Endothelial cell of umbilical vein (primary cell): ENCODE measurements around the gene TET1. TPM values are rescaled to one million over a fixed set of nuclear protein-coding genes. Genes with fewer than 3 reads are reported as not detected.

Experiments used
- BruUV-seq: library from RNA; stranded (reverse); fragments of 400-500 nt; replicated peaks from 2 replicates; lab custom pipeline; 2021; lab: Mats Ljungman, UMichigan
- CTCF ChIA-PET: fragments of 300-600, 350-600 bp; sonication (Branson Sonifier 250); formaldehyde crosslinking; loops from one replicate; lab custom pipeline; 2021; ENCODE audit warnings: antibody characterized with exemption, inconsistent platforms; lab: Charles Lee
- POLR2A ChIA-PET: fragments of 300-600, 350-600 bp; sonication (Branson Sonifier 250); formaldehyde crosslinking; loops from one replicate; lab custom pipeline; 2021; ENCODE audit warnings: antibody characterized with exemption, inconsistent platforms; lab: Charles Lee
- DNase-seq: peaks from one replicate; pipeline ENCODE4 v3.0.0-alpha.2; 2011; ENCODE audit warnings: low read depth, low spot score
- FAIRE-seq: peaks from 2 replicates; lab custom pipeline; 2011; peaks lifted over from hg19 to GRCh38; lab: Jason Lieb, UNC
- H2AFZ ChIP-seq: 2 replicates; pipeline ENCODE4 v1.6.0; 2012; ENCODE audit warnings: low read depth, low read length, control low read depth, inconsistent platforms
- H3K27ac ChIP-seq: 2 replicates; pipeline ENCODE4 v1.5.1; 2011; ENCODE audit warnings: low read depth, mild to moderate bottlenecking, control low read depth, low read length, moderate library complexity; ENCODE audit not compliant: insufficient read depth
- H3K27me3 ChIP-seq, 2 experiments: 2 replicates each; pipeline versions ENCODE4 v1.6.0 to v1.6.1; 2011; ENCODE audit warnings: low read length in 2 of 2, mixed read lengths in 1 of 2; ENCODE audit not compliant: control insufficient read depth in 2 of 2, insufficient read depth in 2 of 2
- H3K36me3 ChIP-seq, 2 experiments: 2 replicates in 1 of 2; 3 replicates in 1 of 2; pipeline ENCODE4 v1.5.1; 2011; ENCODE audit warnings: low read length in 2 of 2, mild to moderate bottlenecking in 1 of 2, moderate library complexity in 1 of 2; ENCODE audit not compliant: control insufficient read depth in 2 of 2, insufficient read depth in 2 of 2; ENCODE audit errors: extremely low read depth in 1 of 2
- H3K4me1 ChIP-seq: 3 replicates; pipeline ENCODE4 v1.5.1; 2011; ENCODE audit warnings: mild to moderate bottlenecking, low read length; ENCODE audit not compliant: control insufficient read depth, insufficient read depth; ENCODE audit errors: extremely low read depth
- H3K4me2 ChIP-seq: 2 replicates; pipeline ENCODE4 v1.6.1; 2011; ENCODE audit warnings: low read length, control low read depth, mixed read lengths; ENCODE audit not compliant: insufficient read depth
- H3K4me3 ChIP-seq, 3 experiments: fragments of 200-600 bp in 1 of 3; sonication (generic), shearing (Covaris generic) in 1 of 3; replicated peaks in 1 of 3; 2 replicates each; pipeline ENCODE4 v1.5.1; 2011 to 2016; ENCODE audit warnings: control low read depth in 3 of 3, low read length in 3 of 3, mild to moderate bottlenecking in 2 of 3, inconsistent platforms in 1 of 3, low read depth in 1 of 3, moderate library complexity in 1 of 3; ENCODE audit not compliant: insufficient read depth in 1 of 3
- H3K79me2 ChIP-seq: 2 replicates; pipeline ENCODE4 v1.6.0; 2012; ENCODE audit warnings: low read length, inconsistent platforms; ENCODE audit not compliant: control insufficient read depth, insufficient read depth
- H3K9ac ChIP-seq: replicated peaks from 2 replicates; pipeline ENCODE3; 2011; ENCODE audit warnings: low read length, control low read depth; ENCODE audit not compliant: insufficient read depth; ENCODE audit errors: extremely low read depth
- H3K9me1 ChIP-seq: replicated peaks from 3 replicates; pipeline ENCODE4 v1.6.0; 2011; ENCODE audit warnings: mild to moderate bottlenecking, low read length; ENCODE audit not compliant: control insufficient read depth, insufficient read depth; ENCODE audit errors: extremely low read depth
- H3K9me3 ChIP-seq: replicated peaks from 2 replicates; pipeline ENCODE4 v1.5.1; 2012; ENCODE audit warnings: low read length, inconsistent platforms; ENCODE audit not compliant: control insufficient read depth, insufficient read depth
- H4K20me1 ChIP-seq: replicated peaks from 2 replicates; pipeline ENCODE3; 2011; ENCODE audit warnings: mild to moderate bottlenecking, low read length; ENCODE audit not compliant: control insufficient read depth, insufficient read depth; ENCODE audit errors: extremely low read depth
- CTCF ChIP-seq, 2 donors: IDR thresholded peaks; 1 replicate in 1 of 2; 2 replicates in 1 of 2; pipeline ENCODE4 v1.5.1; 2011; ENCODE audit warnings: low read length in 2 of 2, mild to moderate bottlenecking in 2 of 2, moderate library complexity in 2 of 2, control low read depth in 1 of 2, inconsistent platforms in 1 of 2, low read depth in 1 of 2; ENCODE audit not compliant: insufficient read depth in 1 of 2; ENCODE audit errors: extremely low read depth in 1 of 2
- EZH2 ChIP-seq: IDR thresholded peaks from 2 replicates; pipeline ENCODE4 v1.6.1; 2012; ENCODE audit warnings: borderline replicate concordance, low read depth, mild to moderate bottlenecking, moderate library complexity, low read length, inconsistent platforms; ENCODE audit not compliant: severe bottlenecking
- FOS ChIP-seq: IDR thresholded peaks from 2 replicates; pipeline ENCODE4 v1.6.1; 2011; ENCODE audit warnings: mild to moderate bottlenecking, low read length, moderate library complexity, borderline replicate concordance; ENCODE audit not compliant: insufficient read depth
- GATA2 ChIP-seq: IDR thresholded peaks from 2 replicates; pipeline ENCODE4 v1.7.0; 2011; ENCODE audit warnings: low read depth, mild to moderate bottlenecking, moderate library complexity, mixed read lengths, low read length; ENCODE audit not compliant: insufficient read length, insufficient read depth
- JUN ChIP-seq: IDR thresholded peaks from 2 replicates; pipeline ENCODE4 v1.6.1; 2011; ENCODE audit warnings: borderline replicate concordance, low read depth; ENCODE audit not compliant: insufficient read length, insufficient read depth
- MAX ChIP-seq: IDR thresholded peaks from 2 replicates; pipeline ENCODE4 v1.6.1; 2011; ENCODE audit not compliant: insufficient read depth, insufficient read length
- MYC ChIP-seq: IDR thresholded peaks from one replicate; pipeline ENCODE4 v1.6.1; 2011; ENCODE audit warnings: mild to moderate bottlenecking, low read depth, low read length
- POLR2A ChIP-seq: IDR thresholded peaks from 2 replicates; pipeline ENCODE4 v1.6.1; 2012; ENCODE audit warnings: low read depth, mild to moderate bottlenecking, control low read depth, low read length
- POLR2AphosphoS5 ChIP-seq: IDR thresholded peaks from 2 replicates; pipeline ENCODE4 v1.6.1; 2012; ENCODE audit warnings: low read depth, mild to moderate bottlenecking, control low read depth, low read length, moderate library complexity; ENCODE audit not compliant: insufficient read depth
- dilution Hi-C: fragments of 300-500 bp; cut with MboI; formaldehyde crosslinking; loops from one replicate; pipeline ENCODE4 v1.15.0; 2019; ENCODE audit warnings: low sequenced_read_pairs; ENCODE audit not compliant: extremely low pct_ligation_motif_present
- intact Hi-C: fragments of 100-400 bp; cut with micrococcal nuclease; formaldehyde crosslinking; loops from one replicate; pipeline ENCODE4 v1.10.0; 2022
- polyA plus RNA-seq, 4 experiments: library from polyadenylated mRNA; depleted of rRNA in 3 of 4; stranded (reverse) in 3 of 4; unstranded in 1 of 4; fragments of >200 nt; gene quantifications; 2 replicates each; pipeline versions ENCODE4 v1.2.1 to v1.2.3, GENCODE V29; 2011 to 2012; ENCODE audit warnings: missing spikeins in 1 of 4
- total RNA-seq: library from RNA; stranded (reverse); gene quantifications from 2 replicates; pipeline ENCODE4 v1.2.3, GENCODE V29; 2021

TET1 gene
- total and polyA plus RNA-seq, 2 donors (not counting 3 experiments of a cell fraction or from before 2014, with no cell fraction given): 0.23 to 1.5 TPM

- ChIA-PET POLR2A (no interaction called here), CTCF (no interaction called here)
- H2AFZ ChIP-seq: no peak overlapping the region
- no peak for DNase-seq
- no peaks in the 10 kb centered on the region for H3K79me2 ChIP-seq
- intact Hi-C loops: no loop called here
- dilution Hi-C loops: no loop called here
- no peaks in the 10 kb centered on the region for H3K27me3 ChIP-seq
- H3K9me1 ChIP-seq: no peaks in the 10 kb centered on the region
- H3K4me3 ChIP-seq: no peak overlapping the region
- H3K27ac ChIP-seq: no peak overlapping the region
- no peak overlapping the region for H3K9ac ChIP-seq
- H3K4me2 ChIP-seq: no peak overlapping the region
- FAIRE-seq: no peak
- BruUV-seq: no TSS peak
- TF ChIP-seq MAX (no peak), POLR2A (no peak), JUN (no peak), POLR2AphosphoS5 (no peak), FOS (no peak), GATA2 (no peak), EZH2 (no peak), MYC (no peak), CTCF (IDR thresholded peaks at IDR 0.05; ENCODE audit: extremely low read depth in 1 of 2, insufficient read depth in 1 of 2, low read depth in 1 of 2, low read length in 2 of 2) (no peak)
- H3K9me3 ChIP-seq: no peaks in the 10 kb centered on the region
- H4K20me1 ChIP-seq: no peaks in the 10 kb centered on the region
- no peaks in the 10 kb centered on the region for H3K36me3 ChIP-seq
- no peaks in the 10 kb centered on the region for H3K4me1 ChIP-seq
Measured at GRCh38 chr10:68633816-68634466, 73.8 kb downstream of the TET1 start.
